CD14-positive monocyte (primary cell): Measurements from ENCODE around the gene HMOX1. TPM values are rescaled to one million over a fixed set of nuclear protein-coding genes. Genes with fewer than 3 reads are reported as not detected.
A peak's percentile ranks its signal among the peaks of the same experiment; 100 is the strongest.

Experiments used
- DNase-seq, 3 donors: peaks; one replicate each; pipeline ENCODE4 v3.0.0-alpha.2; 2011 to 2022
- H2AFZ ChIP-seq: 2 replicates; pipeline ENCODE4 v1.6.0; 2012; ENCODE audit warnings: mild to moderate bottlenecking, low read depth, low read length, inconsistent platforms; ENCODE audit not compliant: insufficient read depth, poor library complexity, severe bottlenecking
- H3K27ac ChIP-seq, 2 donors: 1 replicate in 1 of 2; 2 replicates in 1 of 2; pipeline ENCODE4 v1.5.1; 2012 to 2013; ENCODE audit warnings: low read length in 2 of 2, control low read depth in 1 of 2, inconsistent platforms in 1 of 2, low read depth in 1 of 2, mild to moderate bottlenecking in 1 of 2
- H3K27me3 ChIP-seq, 2 donors: one replicate each; pipeline versions ENCODE4 v1.6.0 to v1.6.1; 2011 to 2013; ENCODE audit warnings: low read length in 2 of 2; ENCODE audit not compliant: control insufficient read depth in 2 of 2, insufficient read depth in 2 of 2
- H3K36me3 ChIP-seq, 2 donors: replicated peaks in 1 of 2; 1 replicate in 1 of 2; 2 replicates in 1 of 2; pipeline versions ENCODE4 v1.5.1 to v1.6.1; 2012 to 2013; ENCODE audit warnings: low read length in 2 of 2, control low read depth in 1 of 2, inconsistent platforms in 1 of 2, mild to moderate bottlenecking in 1 of 2; ENCODE audit not compliant: insufficient read depth in 2 of 2, control insufficient read depth in 1 of 2
- H3K4me1 ChIP-seq, 2 donors: 1 replicate in 1 of 2; 2 replicates in 1 of 2; pipeline versions ENCODE4 v1.5.1 to v1.6.1; 2012 to 2013; ENCODE audit warnings: low read length in 2 of 2, control low read depth in 1 of 2, inconsistent platforms in 1 of 2, mild to moderate bottlenecking in 1 of 2, moderate library complexity in 1 of 2; ENCODE audit not compliant: insufficient read depth in 2 of 2, control insufficient read depth in 1 of 2
- H3K4me2 ChIP-seq: replicated peaks from 2 replicates; pipeline ENCODE3; 2012; ENCODE audit warnings: low read length, moderate library complexity, mild to moderate bottlenecking; ENCODE audit not compliant: poor library complexity, severe bottlenecking; ENCODE audit errors: extremely low read depth
- H3K4me3 ChIP-seq, 3 experiments: fragments of 200-600 bp in 1 of 3; sonication (generic) in 1 of 3; replicated peaks in 1 of 3; 1 replicate in 2 of 3; 2 replicates in 1 of 3; pipeline ENCODE4 v1.5.1; 2011 to 2013; ENCODE audit warnings: low read length in 3 of 3, mild to moderate bottlenecking in 3 of 3, control low read depth in 2 of 3, low read depth in 2 of 3, inconsistent platforms in 1 of 3, moderate library complexity in 1 of 3
- H3K79me2 ChIP-seq: 2 replicates; pipeline ENCODE4 v1.6.0; 2012; ENCODE audit warnings: mild to moderate bottlenecking, control low read depth, inconsistent platforms, low read length, moderate library complexity; ENCODE audit not compliant: insufficient read depth
- H3K9ac ChIP-seq: 2 replicates; pipeline ENCODE4 v1.6.0; 2017; ENCODE audit warnings: low read length, mild to moderate bottlenecking; ENCODE audit not compliant: insufficient read depth, poor library complexity, severe bottlenecking
- H3K9me3 ChIP-seq, 2 donors: replicated peaks in 1 of 2; 1 replicate in 1 of 2; 2 replicates in 1 of 2; pipeline versions ENCODE4 v1.5.1 to v1.6.1; 2012 to 2013; ENCODE audit warnings: low read length in 2 of 2, control low read depth in 1 of 2; ENCODE audit not compliant: control insufficient read depth in 1 of 2, insufficient read depth in 1 of 2
- H4K20me1 ChIP-seq: 2 replicates; pipeline ENCODE4 v1.6.0; 2012; ENCODE audit warnings: mild to moderate bottlenecking, low read length, control low read depth, moderate library complexity; ENCODE audit not compliant: insufficient read depth
- H3K27ac Mint-ChIP-seq, 7 donors: one replicate each; pipeline ENCODE4 v1.8.0; 2020; ENCODE audit warnings: mild to moderate bottlenecking in 7 of 7, mixed read lengths in 7 of 7, moderate library complexity in 6 of 7, inconsistent platforms in 2 of 7
- H3K27me3 Mint-ChIP-seq, 3 donors: one replicate each; pipeline ENCODE4 v1.8.0; 2021 to 2022; ENCODE audit warnings: low read depth in 3 of 3, mild to moderate bottlenecking in 3 of 3, mixed read lengths in 3 of 3, moderate library complexity in 3 of 3, inconsistent platforms in 1 of 3
- H3K36me3 Mint-ChIP-seq, 2 donors: one replicate each; pipeline ENCODE4 v1.8.0; 2020; ENCODE audit warnings: mixed read lengths in 2 of 2, inconsistent platforms in 1 of 2, mild to moderate bottlenecking in 1 of 2
- H3K4me1 Mint-ChIP-seq: one replicate; pipeline ENCODE4 v1.8.0; 2020; ENCODE audit warnings: mild to moderate bottlenecking, mixed read lengths
- H3K4me3 Mint-ChIP-seq, 2 donors: one replicate each; pipeline ENCODE4 v1.8.0; 2020; ENCODE audit warnings: mild to moderate bottlenecking in 2 of 2, mixed read lengths in 2 of 2, moderate library complexity in 1 of 2
- H3K9me3 Mint-ChIP-seq, 7 donors: one replicate each; pipeline ENCODE4 v1.8.0; 2020 to 2022; ENCODE audit warnings: mixed read lengths in 7 of 7, mild to moderate bottlenecking in 6 of 7, moderate library complexity in 6 of 7, inconsistent platforms in 2 of 7
- CTCF ChIP-seq: fragments of 200-600 bp; IDR thresholded peaks from one replicate; pipeline ENCODE4 v1.8.0; 2022; ENCODE audit warnings: antibody characterized with exemption, mild to moderate bottlenecking
- WGBS: methylation state at CpG from one replicate; pipeline ENCODE4 v1.1.5; 2013; ENCODE audit warnings: missing lambda C conversion rate; ENCODE audit not compliant: insufficient coverage; 5-methylcytosine and 5-hydroxymethylcytosine counted together
- intact Hi-C, 2 donors: fragments of 100-400 bp; cut with micrococcal nuclease; formaldehyde crosslinking; loops; one replicate each; pipeline versions ENCODE4 v1.15.0 to v1.15.1; 2023
- polyA plus RNA-seq, 3 donors: library from polyadenylated mRNA; depleted of rRNA in 1 of 3; unstranded in 2 of 3; stranded (reverse) in 1 of 3; fragments of 300-500 nt in 2 of 3; fragments of >200 nt in 1 of 3; fragmentation: Illumina TruSeq in 2 of 3; gene quantifications; 1 replicate in 2 of 3; 2 replicates in 1 of 3; pipeline ENCODE4 v1.2.3, GENCODE V29; 2012 to 2021

Gene HMOX1
- polyA plus RNA-seq, 3 donors, result 180 to 233 (median 193) TPM

- peak overlapping the region in 1 of 2 donors; percentile 61 for H3K27ac ChIP-seq
- no peaks in the 10 kb centered on the region for H3K27me3 ChIP-seq
- Mint-ChIP-seq H3K27me3 (no peaks in the 10 kb centered on the region), H3K4me3 (peak overlapping the region; percentile 97), H3K4me1 (peaks cover 49% of the 10 kb centered on the region), H3K9me3 (no peaks in the 10 kb centered on the region), H3K27ac (peak overlapping the region in 3 of 7 donors; percentile 92 to 97 (median 97)), H3K36me3 (peaks cover 21 to 36% of the 10 kb centered on the region in 2 donors)
- peaks cover 49% of the 10 kb centered on the region for H3K79me2 ChIP-seq
- peaks cover 35 to 62% of the 10 kb centered on the region in 2 donors for H3K4me1 ChIP-seq
- TF ChIP-seq CTCF, result no peak
- WGBS, result under 1% methylated on average over 17 of the region's 20 CpGs
- peaks cover 7 to 21% of the 10 kb centered on the region in 2 donors for H3K36me3 ChIP-seq
- peak overlapping the region; percentile 98 for H2AFZ ChIP-seq
- H3K4me2 ChIP-seq, result peak overlapping the region; percentile 100
- intact Hi-C loops, result no loop called here
- H3K9ac ChIP-seq, result peak overlapping the region; percentile 65
- no peaks in the 10 kb centered on the region for H4K20me1 ChIP-seq
- H3K9me3 ChIP-seq, result no peaks in the 10 kb centered on the region
- DNase-seq, result no peak
- peak overlapping the region; percentile 53 to 99 (median 93) for H3K4me3 ChIP-seq
Observed at GRCh38 chr22:35400501-35400790, 19.6 kb downstream of the HMOX1 start.

- Mint-ChIP-seq H3K9me3 (no peaks in the 10 kb centered on the region), H3K4me3 (no peak overlapping the region), H3K27ac (peak overlapping the region in 1 of 7 donors; percentile 70), H3K36me3 (peaks cover 33 to 50% of the 10 kb centered on the region in 2 donors), H3K4me1 (peaks cover 47% of the 10 kb centered on the region), H3K27me3 (no peaks in the 10 kb centered on the region)
- Histone ChIP-seq H3K27ac (no peak overlapping the region), H4K20me1 (no peaks in the 10 kb centered on the region), H3K36me3 (peaks cover 15 to 31% of the 10 kb centered on the region in 2 donors), H3K9me3 (no peaks in the 10 kb centered on the region), H3K27me3 (no peaks in the 10 kb centered on the region), H3K79me2 (peaks cover 53% of the 10 kb centered on the region), H2AFZ (no peak overlapping the region), H3K4me2 (no peak overlapping the region), H3K4me3 (no peak overlapping the region), H3K9ac (no peak overlapping the region), H3K4me1 (peaks cover 32 to 56% of the 10 kb centered on the region in 2 donors)
- intact Hi-C loops, result no loop called here
- no peak for TF ChIP-seq CTCF
- 97% methylated on average over 6 of the region's 6 CpGs for WGBS
- no peak for DNase-seq
Observed at GRCh38 chr22:35401863-35402262, 21.0 kb downstream of the HMOX1 start.
